Activated CD4-positive, alpha-beta T cell treated with anti-CD3 and anti-CD28 coated beads, Interleukin-2, amount 10 ng/mL, durations not matched to agents 7 days and 5 days (primary cell): Measurements from ENCODE around the gene DZIP1. TPM values are rescaled to one million over a fixed set of nuclear protein-coding genes. Genes with fewer than 3 reads are reported as not detected.

Experiments used
- CTCF ChIA-PET: fragments of 350-600 bp; sonication (Branson Sonifier 250); formaldehyde crosslinking; loops from one replicate; lab custom pipeline; 2021; ENCODE audit warnings: antibody characterized with exemption; lab: Charles Lee
- POLR2A ChIA-PET: fragments of 350-600 bp; sonication (Branson Sonifier 250); formaldehyde crosslinking; loops from one replicate; lab custom pipeline; 2021; ENCODE audit warnings: antibody characterized with exemption; lab: Charles Lee
- DNase-seq: peaks from one replicate; pipeline ENCODE4 v3.0.0-alpha.2; 2020
- H3K27ac Mint-ChIP-seq: one replicate; pipeline ENCODE4 v1.8.0; 2021; ENCODE audit warnings: mild to moderate bottlenecking, moderate library complexity, mixed read lengths
- H3K27me3 Mint-ChIP-seq: one replicate; pipeline ENCODE4 v1.8.0; 2021; ENCODE audit warnings: mixed read lengths
- H3K36me3 Mint-ChIP-seq: one replicate; pipeline ENCODE4 v1.8.0; 2021; ENCODE audit warnings: low read depth, mixed read lengths
- H3K4me1 Mint-ChIP-seq: one replicate; pipeline ENCODE4 v1.8.0; 2021; ENCODE audit warnings: mixed read lengths
- H3K4me3 Mint-ChIP-seq: one replicate; pipeline ENCODE4 v1.8.0; 2021; ENCODE audit warnings: mild to moderate bottlenecking, moderate library complexity, mixed read lengths
- H3K9me3 Mint-ChIP-seq: one replicate; pipeline ENCODE4 v1.8.0; 2021; ENCODE audit warnings: mixed read lengths
- total RNA-seq, 2 experiments: library from RNA; stranded (reverse); gene quantifications; one replicate each; pipeline ENCODE4 v1.2.3, GENCODE V29; 2021

DZIP1 gene
- total RNA-seq, 2 experiments from 2014 or later, result 0.05 to 0.15 TPM

GRCh38 chr13:95614641-95615245, 29.8 kb downstream of the DZIP1 start:
- Mint-ChIP-seq H3K9me3 (no peaks in the 10 kb centered on the region), H3K27ac (no peak overlapping the region)
- POLR2A ChIA-PET, result interaction anchor here (0.6 kb wide), 1 partner anchor 234 kb away, joined by 3 read pairs; no protein-coding TSS in a partner anchor

GRCh38 chr13:95608640-95609323, 35.7 kb downstream of the DZIP1 start:
- Mint-ChIP-seq H3K27me3 (peaks cover 10% of the 10 kb centered on the region), H3K27ac (no peak overlapping the region), H3K4me3 (no peak overlapping the region), H3K4me1 (no peaks in the 10 kb centered on the region), H3K36me3 (no peaks in the 10 kb centered on the region), H3K9me3 (no peaks in the 10 kb centered on the region)
- no peak for DNase-seq
- ChIA-PET POLR2A (no interaction called here), CTCF (interaction anchor here (0.6 kb wide), 1 partner anchor 25 kb away, joined by 4 read pairs; no protein-coding TSS in a partner anchor)

More at GRCh38 chr13:95614641-95615245, 29.8 kb downstream of the DZIP1 start:
- no peaks in the 10 kb centered on the region for H3K4me1 Mint-ChIP-seq
- H3K27me3 Mint-ChIP-seq, result peaks cover 4% of the 10 kb centered on the region
- H3K4me3 Mint-ChIP-seq, result no peak overlapping the region
- no peaks in the 10 kb centered on the region for H3K36me3 Mint-ChIP-seq
- CTCF ChIA-PET, result interaction anchor here (1.3 kb wide), 1 partner anchor 219 kb away, joined by 3 read pairs; no protein-coding TSS in a partner anchor
- no peak for DNase-seq

GRCh38 chr13:95607366-95607765, 37.1 kb downstream of the DZIP1 start:
- CTCF ChIA-PET, result interaction anchor here (1.0 to 1.2 kb wide), 2 partner anchors 16 to 18 kb away, joined by 3 read pairs; no protein-coding TSS in a partner anchor
- Mint-ChIP-seq H3K36me3 (no peaks in the 10 kb centered on the region), H3K27ac (no peak overlapping the region), H3K27me3 (peaks cover 9% of the 10 kb centered on the region), H3K9me3 (no peaks in the 10 kb centered on the region), H3K4me1 (no peaks in the 10 kb centered on the region), H3K4me3 (no peak overlapping the region)
- DNase-seq, result no peak
- POLR2A ChIA-PET, result no interaction called here

GRCh38 chr13:95605448-95606125, 38.9 kb downstream of the DZIP1 start:
- H3K27ac Mint-ChIP-seq, result no peak overlapping the region
- no peak for DNase-seq
- CTCF ChIA-PET, result no interaction called here

GRCh38 chr13:95604556-95604915, 40.0 kb downstream of the DZIP1 start:
- ChIA-PET POLR2A (no interaction called here), CTCF (no interaction called here)
- H3K4me3 Mint-ChIP-seq, result no peak overlapping the region

More at GRCh38 chr13:95605448-95606125, 38.9 kb downstream of the DZIP1 start:
- H3K36me3 Mint-ChIP-seq, result no peaks in the 10 kb centered on the region
- peaks cover 11% of the 10 kb centered on the region for H3K27me3 Mint-ChIP-seq
- no peak overlapping the region for H3K4me3 Mint-ChIP-seq
- no peaks in the 10 kb centered on the region for H3K4me1 Mint-ChIP-seq
- no peaks in the 10 kb centered on the region for H3K9me3 Mint-ChIP-seq
- POLR2A ChIA-PET, result no interaction called here

GRCh38 chr13:95603887-95604555, 40.5 kb downstream of the DZIP1 start:
- DNase-seq, result no peak
- Mint-ChIP-seq H3K36me3 (no peaks in the 10 kb centered on the region), H3K27me3 (peaks cover 14% of the 10 kb centered on the region), H3K27ac (no peak overlapping the region), H3K4me1 (no peaks in the 10 kb centered on the region), H3K9me3 (no peaks in the 10 kb centered on the region), H3K4me3 (no peak overlapping the region)
- CTCF ChIA-PET, result no interaction called here
- POLR2A ChIA-PET, result no interaction called here

More at GRCh38 chr13:95604556-95604915, 40.0 kb downstream of the DZIP1 start:
- no peak overlapping the region for H3K27ac Mint-ChIP-seq
- DNase-seq, result no peak
- H3K4me1 Mint-ChIP-seq, result no peaks in the 10 kb centered on the region
- no peaks in the 10 kb centered on the region for H3K36me3 Mint-ChIP-seq
- no peaks in the 10 kb centered on the region for H3K9me3 Mint-ChIP-seq
- peaks cover 11% of the 10 kb centered on the region for H3K27me3 Mint-ChIP-seq

GRCh38 chr13:95601906-95602305, 42.6 kb downstream of the DZIP1 start:
- Mint-ChIP-seq H3K4me1 (no peaks in the 10 kb centered on the region), H3K27me3 (peaks cover 12% of the 10 kb centered on the region), H3K9me3 (no peaks in the 10 kb centered on the region), H3K36me3 (no peaks in the 10 kb centered on the region), H3K27ac (no peak overlapping the region), H3K4me3 (no peak overlapping the region)
- no peak for DNase-seq
- POLR2A ChIA-PET, result no interaction called here
- CTCF ChIA-PET, result no interaction called here

- ChIA-PET POLR2A (no interaction called here), CTCF (no interaction called here)
- DNase-seq, result no peak
- H3K4me3 Mint-ChIP-seq, result no peak overlapping the region
- H3K27ac Mint-ChIP-seq, result no peak overlapping the region
- no peaks in the 10 kb centered on the region for H3K9me3 Mint-ChIP-seq
- H3K4me1 Mint-ChIP-seq, result no peaks in the 10 kb centered on the region
- peaks cover 10% of the 10 kb centered on the region for H3K27me3 Mint-ChIP-seq
- H3K36me3 Mint-ChIP-seq, result no peaks in the 10 kb centered on the region
Observed at GRCh38 chr13:95601216-95601615, 43.3 kb downstream of the DZIP1 start.

- no peaks in the 10 kb centered on the region for H3K9me3 Mint-ChIP-seq
- no peak for DNase-seq
- ChIA-PET POLR2A (no interaction called here), CTCF (no interaction called here)
- no peaks in the 10 kb centered on the region for H3K4me1 Mint-ChIP-seq
- H3K27ac Mint-ChIP-seq, result no peak overlapping the region
- no peak overlapping the region for H3K4me3 Mint-ChIP-seq
- no peaks in the 10 kb centered on the region for H3K36me3 Mint-ChIP-seq
- H3K27me3 Mint-ChIP-seq, result peaks cover 12% of the 10 kb centered on the region
Observed at GRCh38 chr13:95596701-95597100, 47.8 kb downstream of the DZIP1 start.

GRCh38 chr13:95593462-95593861, 51.0 kb downstream of the DZIP1 start:
- Mint-ChIP-seq H3K27ac (no peak overlapping the region), H3K4me3 (no peak overlapping the region), H3K27me3 (peaks cover 7% of the 10 kb centered on the region), H3K4me1 (no peaks in the 10 kb centered on the region), H3K9me3 (no peaks in the 10 kb centered on the region), H3K36me3 (no peaks in the 10 kb centered on the region)
- no peak for DNase-seq
- ChIA-PET POLR2A (no interaction called here), CTCF (no interaction called here)

- H3K27ac Mint-ChIP-seq, result no peak overlapping the region
- no peak for DNase-seq
- ChIA-PET POLR2A (no interaction called here), CTCF (no interaction called here)
- peaks cover 5% of the 10 kb centered on the region for H3K27me3 Mint-ChIP-seq
- no peaks in the 10 kb centered on the region for H3K9me3 Mint-ChIP-seq
- no peaks in the 10 kb centered on the region for H3K4me1 Mint-ChIP-seq
- H3K36me3 Mint-ChIP-seq, result no peaks in the 10 kb centered on the region
- no peak overlapping the region for H3K4me3 Mint-ChIP-seq
Observed at GRCh38 chr13:95588721-95589120, 55.8 kb downstream of the DZIP1 start.

- H3K9me3 Mint-ChIP-seq, result no peaks in the 10 kb centered on the region
- no peak overlapping the region for H3K27ac Mint-ChIP-seq
- no peak for DNase-seq
- peaks cover 4% of the 10 kb centered on the region for H3K27me3 Mint-ChIP-seq
- no peak overlapping the region for H3K4me3 Mint-ChIP-seq
- no peaks in the 10 kb centered on the region for H3K4me1 Mint-ChIP-seq
- H3K36me3 Mint-ChIP-seq, result no peaks in the 10 kb centered on the region
- CTCF ChIA-PET, result no interaction called here
- POLR2A ChIA-PET, result no interaction called here
Observed at GRCh38 chr13:95588134-95588533, 56.4 kb downstream of the DZIP1 start.

GRCh38 chr13:95585867-95586266, 58.6 kb downstream of the DZIP1 start:
- ChIA-PET POLR2A (no interaction called here), CTCF (no interaction called here)
- H3K27me3 Mint-ChIP-seq, result no peaks in the 10 kb centered on the region
- DNase-seq, result no peak
- no peak overlapping the region for H3K4me3 Mint-ChIP-seq
- H3K9me3 Mint-ChIP-seq, result no peaks in the 10 kb centered on the region
- no peaks in the 10 kb centered on the region for H3K4me1 Mint-ChIP-seq
- no peak overlapping the region for H3K27ac Mint-ChIP-seq
- no peaks in the 10 kb centered on the region for H3K36me3 Mint-ChIP-seq
